HG03066 (cell line): Measurements from ENCODE around the gene BRIP1.
A peak's percentile ranks its signal among the peaks of the same experiment; 100 is the strongest.
"Not testable (repeated sequence)": the region's sequence is repeated elsewhere in the genome, so short reads cannot be mapped to it uniquely, and the experiment has no call there.

ENCODE experiments used
- ATAC-seq: cut with Tn5 transposase; IDR thresholded peaks from one replicate; pipeline ENCODE4 v1.9.1; 2021; ENCODE audit warnings: low read depth; ENCODE audit not compliant: unreplicated experiment

Gene BRIP1

GRCh38 chr17:61868074-61868473 is 4.7 kb upstream of the BRIP1 start:
- ATAC-seq, result no peak

- ATAC-seq, result no peak
Measured at GRCh38 chr17:61867033-61867432, 3.7 kb upstream of the BRIP1 start.

- ATAC-seq, result peak; percentile 19
Measured at GRCh38 chr17:61863801-61864126, 436 bp upstream of the BRIP1 start.

- no peak for ATAC-seq
Measured at GRCh38 chr17:61862105-61862574, 1.2 kb downstream of the BRIP1 start.

DNA sequence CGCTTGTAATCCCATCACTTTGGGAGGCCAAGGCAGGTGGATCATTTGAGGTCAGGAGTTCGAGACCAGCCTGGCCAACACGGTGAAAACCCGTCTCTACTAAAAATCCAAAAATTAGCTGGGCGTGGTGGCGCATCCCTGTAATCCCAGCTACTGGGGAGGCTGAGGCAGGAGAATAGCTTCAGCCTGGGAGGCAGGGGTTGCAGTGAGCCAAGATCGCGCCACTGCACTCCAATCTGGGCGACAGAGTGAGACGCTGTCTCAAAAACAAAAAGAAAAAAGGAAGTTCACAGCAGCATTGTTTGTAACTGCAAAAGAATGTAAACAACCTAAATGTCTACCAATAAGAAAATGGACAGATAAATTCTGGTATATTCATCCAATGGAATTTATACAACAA is 2.9 kb downstream of the BRIP1 start:
- not testable (repeated sequence) for ATAC-seq

GRCh38 chr17:61856035-61856434 is 7.3 kb downstream of the BRIP1 start:
- ATAC-seq, result no peak

- no peak for ATAC-seq
Measured at GRCh38 chr17:61852857-61853256, 10.5 kb downstream of the BRIP1 start.

DNA sequence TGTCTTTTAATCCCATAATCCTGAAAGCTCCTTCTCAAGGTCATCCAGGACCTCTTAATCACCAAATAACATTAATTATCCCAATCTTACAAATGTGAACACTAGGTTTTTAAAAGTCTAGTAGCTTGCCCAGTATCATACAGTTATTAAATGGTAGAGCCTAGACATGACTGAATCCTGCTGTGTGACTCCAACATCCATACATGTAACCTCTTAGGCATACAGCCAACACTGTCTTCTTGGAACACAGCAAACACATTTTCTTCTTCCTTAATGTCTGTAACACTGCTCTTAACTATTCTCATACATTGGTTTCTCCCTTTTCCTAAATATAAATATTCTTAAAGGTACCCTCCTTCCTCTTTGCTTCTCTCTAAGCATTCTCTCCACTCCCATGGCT is 13.7 kb downstream of the BRIP1 start:
- no peak for ATAC-seq

DNA sequence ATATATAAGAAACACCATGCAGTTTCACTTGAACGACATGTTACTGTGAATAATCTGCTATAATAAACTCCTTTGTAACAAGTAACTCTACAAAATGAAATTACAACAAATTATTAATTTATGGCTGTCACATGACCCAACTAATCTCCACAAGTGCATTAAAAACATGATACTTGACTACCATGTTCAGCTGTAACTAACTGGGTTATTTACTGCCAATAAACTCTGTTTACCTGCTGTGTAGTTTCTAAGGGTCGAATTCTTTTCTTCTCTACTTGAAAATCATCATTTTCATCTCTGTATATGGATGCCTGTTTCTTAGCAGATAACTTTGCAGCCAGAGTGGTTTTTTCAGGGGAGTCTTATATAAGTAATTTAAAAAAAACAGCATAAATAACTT is 14.4 kb downstream of the BRIP1 start:
- ATAC-seq, result no peak

- ATAC-seq, result no peak
Measured at GRCh38 chr17:61848247-61848646, 15.1 kb downstream of the BRIP1 start.

DNA sequence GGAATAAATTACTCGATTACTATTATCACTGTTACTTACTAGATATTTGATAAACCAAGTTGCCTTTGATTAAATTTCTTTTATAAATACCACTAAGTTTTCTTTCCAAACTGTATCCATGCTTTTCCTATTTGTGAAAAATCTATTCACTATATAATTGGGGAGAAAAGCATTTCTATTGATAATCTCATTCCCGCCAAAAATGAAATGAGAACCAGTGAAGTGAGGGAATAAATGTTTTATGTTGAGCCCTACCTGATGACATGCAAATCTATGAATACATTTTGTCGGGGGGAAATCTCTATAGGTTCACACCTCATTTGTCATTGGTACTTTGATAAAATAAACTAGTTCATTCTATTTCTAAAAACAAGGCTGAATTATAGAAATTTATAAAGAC is 15.7 kb downstream of the BRIP1 start:
- no peak for ATAC-seq

GRCh38 chr17:61846761-61847375 is 16.5 kb downstream of the BRIP1 start:
- no peak for ATAC-seq

DNA sequence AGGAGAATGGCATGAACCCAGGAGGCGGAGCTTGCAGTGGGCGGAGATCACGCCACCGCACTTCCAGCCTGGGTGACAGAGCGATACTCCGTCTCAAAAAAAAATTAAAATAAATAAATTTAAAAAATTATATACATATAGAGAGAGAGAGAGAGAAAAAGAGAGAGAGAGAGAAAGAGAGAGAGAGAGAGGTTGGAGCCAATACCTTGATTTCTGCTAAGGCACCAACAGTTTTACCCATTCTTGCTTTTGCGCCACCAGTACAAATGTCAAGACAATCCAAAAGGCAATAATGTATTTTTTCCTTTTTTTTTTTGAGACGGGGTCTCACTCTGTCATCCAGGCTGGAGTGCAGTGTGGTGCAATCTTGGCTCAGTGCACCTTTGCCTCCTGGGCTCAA is 17.2 kb downstream of the BRIP1 start:
- no peak for ATAC-seq

DNA sequence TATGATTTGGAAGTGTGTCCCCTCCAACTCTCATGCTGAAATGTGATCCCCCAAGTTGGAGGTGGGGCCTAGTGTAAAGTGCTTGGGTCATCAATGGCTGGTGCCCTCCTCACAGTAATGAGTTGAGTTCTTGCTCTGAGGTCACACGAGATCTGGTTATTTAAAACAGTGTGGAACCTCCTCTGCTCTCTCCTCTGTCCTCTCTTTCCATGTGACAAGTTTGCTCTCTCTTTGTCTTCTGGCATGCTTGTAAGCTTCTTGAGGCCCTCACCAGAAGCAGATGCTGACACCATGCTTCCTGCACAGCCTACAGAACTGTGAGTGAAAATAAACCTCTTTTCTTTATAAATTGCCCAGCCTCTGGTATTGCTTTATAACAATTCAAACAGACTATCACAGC is 19.9 kb downstream of the BRIP1 start:
- ATAC-seq, result no peak

DNA sequence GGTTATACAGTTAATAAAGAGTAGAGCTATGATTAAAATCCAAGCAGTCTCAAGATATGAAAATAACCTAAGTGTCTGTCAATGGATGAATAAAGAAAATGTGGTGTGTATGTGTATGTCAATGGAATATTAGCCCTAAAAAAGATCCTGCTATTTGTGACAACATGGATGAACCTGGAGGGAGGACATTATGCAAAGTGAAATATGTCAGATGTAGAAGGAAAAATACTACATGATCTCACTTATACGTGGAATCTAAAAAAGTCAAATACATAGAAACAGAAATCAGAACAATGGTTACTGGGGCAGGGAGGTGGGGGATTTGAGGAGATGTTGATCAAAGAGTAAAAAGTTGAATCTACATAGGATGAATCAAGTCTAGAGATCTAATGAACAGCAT is 20.4 kb downstream of the BRIP1 start:
- ATAC-seq, result no peak

DNA sequence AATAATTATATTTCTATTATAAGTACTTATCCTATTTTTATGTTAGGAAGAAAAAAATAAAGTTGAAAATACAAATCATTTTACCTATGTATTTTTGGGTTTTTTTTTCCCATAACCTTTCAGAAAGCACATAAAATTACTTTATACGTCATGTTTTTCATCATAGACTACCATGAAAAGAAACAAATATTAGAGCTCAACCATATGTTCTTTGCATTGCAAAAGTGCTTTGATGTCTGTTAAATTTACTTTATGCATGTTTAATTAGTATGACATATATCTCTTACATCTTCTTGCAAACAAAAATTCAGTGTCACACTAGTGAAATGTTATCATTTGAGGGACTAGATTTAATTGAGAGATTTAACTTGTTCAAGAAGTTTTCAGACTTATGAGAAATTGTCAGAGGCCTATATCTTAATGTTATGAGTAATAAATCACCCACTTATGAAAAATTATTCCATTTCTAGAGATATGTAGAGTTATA is 24.0 kb downstream of the BRIP1 start:
- ATAC-seq, result no peak

- ATAC-seq, result no peak
Measured at GRCh38 chr17:61837175-61838051, 25.9 kb downstream of the BRIP1 start.

DNA sequence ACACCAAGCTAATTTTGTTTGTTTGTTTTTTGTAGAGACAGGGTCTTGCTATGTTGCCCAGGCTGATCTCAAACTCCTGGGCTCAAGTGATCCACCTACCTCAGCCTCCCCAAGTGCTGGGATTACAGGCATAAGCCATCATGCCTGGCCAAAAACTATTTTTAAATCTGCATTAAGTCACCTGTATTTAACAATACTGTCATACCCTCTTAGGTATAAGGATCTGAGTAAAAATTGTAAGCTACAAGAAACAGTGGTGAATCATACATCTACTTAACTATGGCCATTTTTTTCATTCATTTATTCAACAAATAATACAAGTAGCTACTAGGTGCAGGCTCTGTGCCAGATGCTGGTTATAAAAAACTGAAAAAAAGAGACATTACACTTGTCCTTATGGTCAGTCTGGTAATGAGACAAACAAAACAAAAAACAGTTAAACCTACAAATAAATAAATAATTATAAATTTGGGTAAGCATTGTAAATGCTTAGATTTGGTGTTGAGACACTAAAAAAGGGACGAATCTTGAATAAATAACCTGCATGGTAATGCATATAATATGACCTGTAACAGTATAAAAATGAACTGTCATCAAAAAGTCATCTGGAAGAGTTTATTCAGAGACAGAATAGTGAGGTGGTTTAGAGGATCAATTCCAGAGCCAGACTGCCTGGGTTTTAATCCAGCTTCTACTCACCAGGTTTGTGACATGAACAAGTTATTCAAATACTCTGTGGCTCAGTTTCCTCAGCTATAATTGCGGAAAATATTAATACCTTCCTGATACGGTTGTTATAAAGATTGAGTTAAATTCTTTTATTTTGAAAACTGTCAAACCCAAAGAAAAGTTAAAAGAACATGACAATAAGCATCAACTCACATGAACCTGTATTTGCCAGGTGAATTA is 26.8 kb downstream of the BRIP1 start:
- no peak for ATAC-seq

DNA sequence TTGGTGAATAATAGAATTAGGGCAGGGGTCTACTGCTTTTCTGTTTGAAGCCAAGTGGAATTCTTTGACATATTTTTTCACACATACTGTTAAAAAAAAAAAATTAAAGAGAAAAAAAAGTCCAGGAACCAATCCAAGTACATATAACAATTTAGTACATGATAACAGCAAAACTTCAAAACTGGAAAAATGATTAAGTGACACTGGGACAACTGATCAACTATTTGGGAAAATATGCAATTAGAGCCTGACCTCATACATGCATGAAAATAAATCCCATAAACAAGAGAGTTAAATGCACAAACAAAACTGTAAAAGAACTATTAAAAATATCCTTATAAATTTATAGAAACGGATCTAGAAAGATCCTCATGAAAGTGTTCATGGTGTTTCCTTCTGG is 27.7 kb downstream of the BRIP1 start:
- no peak for ATAC-seq

- ATAC-seq, result no peak
Measured at GRCh38 chr17:61834610-61835009, 28.7 kb downstream of the BRIP1 start.
